SKM-1 (cell line): ENCODE measurements around the gene ORAI1.

Source experiments
- DNase-seq: peaks from one replicate; lab custom pipeline; 2025; ENCODE audit not compliant: unreplicated experiment; lab: John Stamatoyannopoulos, UW

Gene ORAI1

DNA sequence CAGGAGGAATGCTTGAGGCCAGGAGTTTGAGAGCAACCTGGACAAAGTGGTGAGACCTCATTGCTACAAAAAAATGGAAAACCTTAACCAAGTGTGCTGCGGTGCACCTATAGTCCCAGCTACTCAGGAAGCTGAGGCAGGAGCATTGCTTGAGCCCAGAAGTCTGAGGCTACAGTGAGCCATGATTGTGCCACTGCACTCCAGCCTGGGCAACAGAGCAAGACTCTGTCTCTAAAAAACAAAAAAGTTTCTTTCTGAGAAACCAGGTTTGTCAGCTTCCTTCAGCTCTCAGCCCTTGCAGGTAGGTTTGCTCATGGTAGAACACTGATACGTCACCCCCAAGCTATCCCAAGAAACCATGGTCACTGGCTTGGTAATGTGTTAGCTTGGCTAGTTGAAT lies 63.1 kb downstream of the ORAI1 start:
- DNase-seq: no peak
